ENCODE results near the gene OLFML2B.

Gene OLFML2B

GRCh38 chr1:162003830-162004215, 19.8 kb downstream of the OLFML2B start:
- peak; percentile 70 for DNase-seq

DNA sequence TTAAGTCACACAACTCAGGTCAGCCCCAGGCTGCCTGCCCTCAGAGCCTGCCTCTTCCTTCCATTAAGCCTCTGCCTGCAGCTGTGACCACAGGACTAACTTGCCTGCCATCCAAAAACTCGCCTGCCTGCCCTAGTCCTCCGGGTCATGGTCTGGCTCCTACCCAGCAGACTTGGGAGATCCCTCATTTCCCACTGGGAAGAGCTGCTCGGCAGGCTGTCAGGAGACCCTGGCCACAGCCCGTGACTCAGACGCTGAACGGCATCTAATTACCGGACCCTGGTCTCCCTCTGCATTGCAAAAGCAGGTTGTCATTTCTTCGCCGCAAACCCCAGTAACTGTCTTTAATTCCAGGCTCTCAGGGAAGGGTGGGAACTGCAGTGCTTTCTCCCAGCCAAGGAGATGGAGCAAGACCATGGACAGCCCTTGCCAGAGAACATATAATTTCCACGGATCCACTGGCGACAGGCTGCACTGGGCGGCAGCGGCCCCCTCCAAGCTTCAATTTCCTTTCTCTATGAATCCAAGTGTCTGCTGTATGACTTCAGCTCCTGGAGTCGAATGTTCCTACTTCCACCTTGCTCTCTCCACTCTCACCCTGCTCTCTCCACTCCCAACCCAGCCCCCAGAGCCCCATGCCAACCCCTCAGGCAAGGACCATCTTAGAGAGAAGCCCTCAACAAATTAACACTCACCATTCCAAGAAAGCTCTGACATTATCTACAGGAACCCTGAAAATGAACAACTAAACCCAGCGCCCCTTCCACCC, 20.4 kb downstream of the OLFML2B start:
- no peak for DNase-seq

DNA sequence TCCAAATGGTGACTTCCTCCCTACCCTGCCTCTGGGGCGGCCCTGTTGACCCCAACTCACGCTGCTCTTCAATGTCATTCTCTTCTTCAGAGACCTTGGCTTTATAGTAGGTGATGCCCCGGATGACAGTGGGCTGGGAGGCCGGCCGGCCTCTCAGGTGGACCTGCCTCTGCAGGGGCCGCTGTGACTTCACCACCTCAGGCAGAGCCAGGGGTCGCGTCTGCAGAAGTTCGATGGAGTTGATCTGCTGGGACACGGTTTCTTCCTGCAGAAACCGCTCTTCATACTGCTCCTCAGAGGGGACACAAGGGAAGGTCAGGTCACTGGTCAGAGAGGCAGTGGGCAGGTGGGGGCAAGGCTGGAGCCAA, 23.6 kb downstream of the OLFML2B start:
- no peak for DNase-seq

DNA sequence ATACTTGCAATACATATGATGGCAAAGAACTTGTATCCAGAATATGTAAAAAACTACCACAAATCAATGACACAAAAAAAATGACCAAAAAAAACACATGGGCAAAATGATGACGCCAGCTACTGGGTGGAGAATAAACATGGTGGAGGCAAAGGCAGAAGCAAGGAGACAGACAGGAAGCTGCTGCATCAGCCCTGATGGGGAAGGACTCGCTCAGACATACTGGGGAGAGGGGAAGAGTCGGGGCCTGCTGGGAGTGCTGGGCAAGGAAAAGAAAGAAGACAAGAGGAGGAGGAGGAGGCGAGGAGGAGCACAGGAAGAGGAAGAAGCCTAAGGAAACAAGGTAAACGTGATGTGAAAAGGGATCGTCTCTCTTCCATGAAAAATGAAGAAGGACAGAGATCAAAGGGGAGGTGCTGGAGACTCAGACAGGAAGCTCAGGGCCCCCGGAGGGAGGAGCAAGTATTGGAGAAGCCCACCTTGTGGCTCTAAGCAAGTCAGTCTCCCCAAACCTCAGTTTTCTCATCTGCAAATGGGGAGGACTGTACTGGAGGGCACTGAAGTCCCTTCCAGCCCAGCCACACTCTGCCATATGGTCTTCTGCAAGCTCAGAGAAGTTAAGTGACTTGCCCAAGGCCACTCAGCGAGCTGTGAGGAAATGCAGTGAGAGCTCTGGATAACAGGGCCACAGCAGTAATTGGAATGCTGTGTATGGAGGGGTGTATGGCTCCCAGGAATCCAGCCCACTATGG, 24.2 kb downstream of the OLFML2B start:
- DNase-seq: no peak

DNA sequence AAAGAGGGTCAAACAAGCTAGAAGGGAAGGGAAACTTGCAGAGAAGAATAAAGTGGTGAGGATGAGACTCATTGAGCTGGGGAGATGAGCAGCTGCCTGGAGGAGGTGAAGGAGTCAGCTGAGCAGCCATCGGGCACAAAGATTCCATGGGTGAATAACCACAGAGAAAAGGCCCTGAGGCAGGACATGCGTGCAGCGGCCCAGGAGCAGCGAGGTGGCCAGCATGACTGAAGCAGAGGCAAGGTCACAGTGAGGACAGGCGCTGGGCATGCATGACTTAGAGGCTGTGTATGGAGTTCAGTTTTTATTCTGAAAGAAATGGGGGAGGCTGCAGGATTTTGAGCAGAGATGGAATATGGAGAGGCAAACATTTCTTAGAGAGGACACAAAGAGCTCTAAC, 24.9 kb downstream of the OLFML2B start:
- no peak for DNase-seq

- no peak for DNase-seq
Measured at GRCh38 chr1:161997152-161997551, 26.5 kb downstream of the OLFML2B start.

- DNase-seq: no peak
Measured at GRCh38 chr1:161994175-161994668, 29.4 kb downstream of the OLFML2B start.

DNA sequence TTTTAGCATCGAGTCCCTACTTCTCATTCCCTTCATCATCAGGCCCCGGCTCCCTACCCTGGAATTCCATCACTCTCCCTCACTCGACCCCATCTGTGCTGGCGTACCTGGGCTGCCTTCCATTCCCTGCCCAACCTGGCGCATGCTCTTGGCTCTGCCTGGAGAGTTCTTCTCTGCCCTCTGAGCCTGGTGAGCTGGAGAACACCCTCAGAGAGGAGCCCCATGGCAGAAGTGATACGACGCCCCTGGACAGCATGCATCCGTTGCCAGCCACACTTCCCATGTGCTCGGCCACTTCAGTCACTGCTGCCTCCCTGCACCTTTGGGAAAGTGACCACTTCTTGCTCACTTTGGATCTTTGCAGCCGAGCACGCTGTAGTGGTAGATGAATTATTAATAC, 30.1 kb downstream of the OLFML2B start:
- no peak for DNase-seq

DNA sequence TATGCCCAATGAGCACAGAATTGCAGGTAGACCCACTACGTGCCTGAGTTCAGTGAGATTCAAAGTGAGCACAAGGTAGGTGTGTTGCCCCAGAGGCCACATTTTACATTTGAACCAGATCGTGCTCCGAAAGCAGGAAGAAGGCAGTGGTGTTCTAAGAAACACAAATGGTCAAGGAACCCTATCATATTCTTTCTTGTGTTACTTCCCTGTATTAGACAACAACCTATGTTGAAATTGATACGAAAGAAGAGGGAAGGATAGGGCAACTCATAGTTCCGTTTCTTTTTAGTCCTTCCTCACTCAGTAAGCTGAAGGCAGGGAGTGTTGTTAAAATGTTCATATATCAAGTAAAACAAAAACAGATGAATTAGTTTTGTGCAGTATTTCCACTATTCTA, 33.9 kb downstream of the OLFML2B start:
- DNase-seq: no peak

DNA sequence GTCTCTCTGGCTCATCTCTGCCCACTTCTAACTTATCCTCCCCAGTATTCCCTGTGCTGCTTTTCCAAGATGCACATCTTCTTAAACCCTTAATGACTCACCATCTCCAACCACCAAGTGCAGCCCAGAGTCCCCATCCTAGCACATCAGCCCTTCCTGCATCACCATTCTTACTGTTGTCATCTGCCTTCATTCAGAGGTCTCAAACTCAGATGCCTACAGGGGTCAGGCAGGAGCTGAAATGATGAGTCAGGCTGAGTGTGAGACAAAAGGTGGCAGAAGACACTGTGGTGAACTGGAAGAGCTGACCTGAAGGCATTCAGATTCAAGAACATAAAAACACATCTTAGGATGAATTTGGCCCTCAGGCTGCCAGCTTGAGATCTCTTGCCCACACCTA, 34.6 kb downstream of the OLFML2B start:
- DNase-seq: no peak

GRCh38 chr1:161988413-161988812, 35.3 kb downstream of the OLFML2B start:
- DNase-seq: no peak

DNA sequence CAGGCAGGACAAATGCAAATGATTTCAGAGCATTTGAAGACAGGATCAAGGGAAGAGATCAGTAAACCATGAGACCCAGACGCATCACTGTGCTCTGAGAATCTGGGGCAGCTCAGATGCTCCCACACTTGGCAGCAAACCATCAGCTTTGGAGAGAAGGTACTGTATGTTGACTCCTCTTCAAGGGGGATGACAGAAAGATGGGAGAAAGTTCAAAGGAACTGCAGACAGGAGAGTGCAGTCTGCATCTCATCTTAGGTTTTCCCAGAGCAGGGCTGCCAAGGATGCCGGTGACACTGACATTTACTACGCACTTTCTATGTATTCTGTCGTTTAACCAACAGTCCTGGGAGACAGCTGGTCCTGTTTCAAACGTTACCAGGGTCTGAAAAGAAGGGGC, 35.8 kb downstream of the OLFML2B start:
- DNase-seq: no peak

GRCh38 chr1:161987303-161987702, 36.4 kb downstream of the OLFML2B start:
- DNase-seq: no peak

DNA sequence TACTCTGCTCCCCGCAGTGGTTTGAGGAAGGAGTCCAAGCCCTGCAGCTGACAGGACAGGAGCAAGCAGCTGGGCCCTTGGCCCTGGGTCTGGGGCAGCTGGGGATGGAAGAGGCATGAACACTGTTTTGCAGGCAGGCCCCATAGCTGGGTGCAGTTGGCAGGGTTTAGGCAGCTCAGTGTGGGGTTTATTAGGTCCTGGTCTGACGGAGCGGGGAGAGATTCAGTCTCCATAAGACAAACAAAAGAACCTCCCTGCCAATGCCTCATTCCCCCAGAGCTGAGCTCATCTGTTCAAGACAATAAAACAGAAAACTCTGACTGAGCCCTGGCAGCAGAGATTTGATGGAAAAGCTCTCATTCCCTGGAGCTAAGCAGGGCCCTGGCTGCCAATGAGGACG, 37.3 kb downstream of the OLFML2B start:
- DNase-seq: no peak

GRCh38 chr1:161985301-161985822, 38.3 kb downstream of the OLFML2B start:
- no peak for DNase-seq

GRCh38 chr1:161983725-161984124, 39.9 kb downstream of the OLFML2B start:
- no peak for DNase-seq

GRCh38 chr1:161982917-161983316, 40.8 kb downstream of the OLFML2B start:
- DNase-seq: no peak

GRCh38 chr1:161982507-161982895, 41.2 kb downstream of the OLFML2B start:
- DNase-seq: no peak

GRCh38 chr1:161981735-161982506, 41.7 kb downstream of the OLFML2B start:
- DNase-seq: no peak

GRCh38 chr1:161981126-161981525, 42.5 kb downstream of the OLFML2B start:
- no peak for DNase-seq

GRCh38 chr1:161978011-161978790, 45.5 kb downstream of the OLFML2B start:
- DNase-seq: no peak

Data from NCI-H2107 (cell line).